Daoy (cell line): ENCODE measurements around the gene SLAIN1. TPM values are rescaled to one million over a fixed set of nuclear protein-coding genes. Genes with fewer than 3 reads are reported as not detected.

Source experiments
- DNase-seq: peaks from one replicate; pipeline ENCODE4 v3.0.0-alpha.2; 2015; ENCODE audit warnings: low read depth
- total RNA-seq: library from RNA; depleted of rRNA; stranded (reverse); fragments of >200 nt; shearing (Covaris generic); gene quantifications from 2 replicates; pipeline ENCODE4 v1.2.3, GENCODE V29; 2014

SLAIN1 gene
- total RNA-seq, 1 experiment from 2014 or later, result 6.7 TPM

GRCh38 chr13:77751513-77752456, 54.3 kb downstream of the SLAIN1 start:
- DNase-seq, result peak; percentile 30

- no peak for DNase-seq
These were observed 55.1 kb downstream of the SLAIN1 start for GRCh38 chr13:77752512-77753069.

GRCh38 chr13:77760893-77761292, 63.4 kb downstream of the SLAIN1 start:
- DNase-seq, result no peak

GRCh38 chr13:77767413-77767812, 69.9 kb downstream of the SLAIN1 start:
- DNase-seq, result no peak

GRCh38 chr13:77774181-77774580, 76.7 kb downstream of the SLAIN1 start:
- no peak for DNase-seq

GRCh38 chr13:77776704-77777103, 79.2 kb downstream of the SLAIN1 start:
- no peak for DNase-seq

GRCh38 chr13:77779552-77780272, 82.2 kb downstream of the SLAIN1 start:
- DNase-seq, result peak; percentile 31

- no peak for DNase-seq
These were observed 84.3 kb downstream of the SLAIN1 start for GRCh38 chr13:77781808-77782207.

GRCh38 chr13:77784515-77784914, 87.0 kb downstream of the SLAIN1 start:
- no peak for DNase-seq

GRCh38 chr13:77786695-77787287, 89.3 kb downstream of the SLAIN1 start:
- DNase-seq, result no peak

- no peak for DNase-seq
These were observed 91.9 kb downstream of the SLAIN1 start for GRCh38 chr13:77789376-77789775.

- DNase-seq, result no peak
These were observed 102.7 kb downstream of the SLAIN1 start for GRCh38 chr13:77800219-77800618.

- no peak for DNase-seq
These were observed 109.0 kb downstream of the SLAIN1 start for GRCh38 chr13:77806518-77806917.

GRCh38 chr13:77807431-77808135, 110.1 kb downstream of the SLAIN1 start:
- no peak for DNase-seq

GRCh38 chr13:77810430-77810829, 112.9 kb downstream of the SLAIN1 start:
- peak; percentile 7 for DNase-seq

GRCh38 chr13:77810878-77811277, 113.4 kb downstream of the SLAIN1 start:
- DNase-seq, result no peak

GRCh38 chr13:77811381-77811780, 113.9 kb downstream of the SLAIN1 start:
- DNase-seq, result no peak

GRCh38 chr13:77811981-77812380, 114.5 kb downstream of the SLAIN1 start:
- no peak for DNase-seq
